Measurements from ENCODE around the gene MME.

GRCh38 chr3:155188031-155188430, 107.9 kb downstream of the MME start:
- TF ChIP-seq GATA3 (IDR thresholded peaks at IDR 0.05; ENCODE audit: low read depth, low read length) (no peak), GATA2 (IDR thresholded peaks at IDR 0.05; ENCODE audit: low read depth, low read length) (no peak)

Measured in SH-SY5Y (cell line).